IMR-90 (cell line): ENCODE measurements around the gene HTT. TPM values are rescaled to one million over a fixed set of nuclear protein-coding genes. Genes with fewer than 3 reads are reported as not detected.

Experiments used
- ATAC-seq: fragments of 200-7000 bp; cut with Tn5 transposase; 2 replicates; pipeline ENCODE4 v1.9.1; 2020; ENCODE audit warnings: low read depth, mild to moderate bottlenecking, moderate library complexity
- BruUV-seq: library from RNA; stranded (reverse); fragments of 400-500 nt; replicated peaks from 2 replicates; lab custom pipeline; 2021; lab: Mats Ljungman, UMichigan
- CTCF ChIA-PET: fragments of 300-600 bp; formaldehyde crosslinking; extraction: SDS; loops from one replicate; lab custom pipeline; 2021; ENCODE audit warnings: antibody characterized with exemption; lab: Yijun Ruan, JAX
- POLR2A ChIA-PET: fragments of 300-600 bp; sonication (Branson Sonifier 250); formaldehyde crosslinking; loops from one replicate; lab custom pipeline; 2022; ENCODE audit warnings: antibody characterized with exemption; ENCODE audit not compliant: unreplicated experiment; lab: Charles Lee
- DNase-seq: peaks from one replicate; pipeline ENCODE4 v3.0.0; 2013
- H2AFZ ChIP-seq: replicated peaks from 2 replicates; pipeline ENCODE3; 2013; ENCODE audit warnings: low read length, mild to moderate bottlenecking; ENCODE audit not compliant: poor library complexity
- H2AK5ac ChIP-seq: 2 replicates; pipeline ENCODE4 v1.6.1; 2013; ENCODE audit warnings: low read depth, low read length, inconsistent platforms
- H2AK9ac ChIP-seq: replicated peaks from 2 replicates; pipeline ENCODE3; 2013; ENCODE audit warnings: mild to moderate bottlenecking, low read depth, low read length, moderate library complexity; ENCODE audit not compliant: poor library complexity
- H2BK120ac ChIP-seq: 2 replicates; pipeline ENCODE4 v1.6.1; 2013; ENCODE audit warnings: low read depth, low read length, inconsistent platforms
- H2BK15ac ChIP-seq: 3 replicates; pipeline ENCODE4 v1.6.1; 2013; ENCODE audit warnings: low read depth, low read length, inconsistent platforms
- H2BK20ac ChIP-seq: 2 replicates; pipeline ENCODE4 v1.6.1; 2013; ENCODE audit warnings: low read depth, mild to moderate bottlenecking, inconsistent platforms, low read length, moderate library complexity
- H2BK5ac ChIP-seq: 2 replicates; pipeline ENCODE4 v1.6.1; 2013; ENCODE audit warnings: mild to moderate bottlenecking, low read depth, low read length, inconsistent platforms; ENCODE audit not compliant: poor library complexity, severe bottlenecking
- H3K14ac ChIP-seq: replicated peaks from 2 replicates; pipeline ENCODE4 v1.6.1; 2013; ENCODE audit warnings: low read depth, low read length, inconsistent platforms
- H3K18ac ChIP-seq: 2 replicates; pipeline ENCODE4 v1.6.1; 2013; ENCODE audit warnings: low read depth, low read length, control low read depth
- H3K23ac ChIP-seq: 2 replicates; pipeline ENCODE4 v1.6.1; 2013; ENCODE audit warnings: low read depth, low read length, inconsistent platforms
- H3K27ac ChIP-seq: 2 replicates; pipeline ENCODE4 v1.5.1; 2013; ENCODE audit warnings: mild to moderate bottlenecking, control low read depth, low read length; ENCODE audit not compliant: insufficient read depth
- H3K27me3 ChIP-seq: 2 replicates; pipeline ENCODE4 v1.6.1; 2013; ENCODE audit warnings: low read length; ENCODE audit not compliant: control insufficient read depth, insufficient read depth
- H3K36me3 ChIP-seq: 2 replicates; pipeline ENCODE4 v1.6.1; 2013; ENCODE audit warnings: low read length, mixed read lengths; ENCODE audit not compliant: control insufficient read depth, insufficient read depth
- H3K4ac ChIP-seq: 2 replicates; pipeline ENCODE4 v1.6.1; 2013; ENCODE audit warnings: low read depth, low read length, inconsistent platforms
- H3K4me1 ChIP-seq: 2 replicates; pipeline ENCODE4 v1.6.1; 2013; ENCODE audit warnings: low read length, mixed read lengths; ENCODE audit not compliant: control insufficient read depth, insufficient read depth
- H3K4me2 ChIP-seq: 2 replicates; pipeline ENCODE4 v1.6.1; 2013; ENCODE audit warnings: low read depth, mild to moderate bottlenecking, control low read depth, low read length, moderate library complexity
- H3K4me3 ChIP-seq: 2 replicates; pipeline ENCODE4 v1.5.1; 2013; ENCODE audit warnings: low read depth, mild to moderate bottlenecking, control low read depth, low read length, moderate library complexity; ENCODE audit not compliant: insufficient read depth
- H3K56ac ChIP-seq: 2 replicates; pipeline ENCODE4 v1.6.1; 2013; ENCODE audit warnings: low read length, inconsistent platforms; ENCODE audit not compliant: insufficient read depth; ENCODE audit errors: extremely low read depth
- H3K79me1 ChIP-seq, 2 experiments: 2 replicates each; pipeline ENCODE4 v1.6.1; 2013; ENCODE audit warnings: low read length in 2 of 2, inconsistent platforms in 1 of 2, low read depth in 1 of 2
- H3K9ac ChIP-seq: 2 replicates; pipeline ENCODE4 v1.6.1; 2013; ENCODE audit warnings: low read depth, low read length, control low read depth
- H3K9me1 ChIP-seq: 2 replicates; pipeline ENCODE4 v1.6.1; 2013; ENCODE audit warnings: low read length, inconsistent platforms; ENCODE audit not compliant: insufficient read depth
- H3K9me3 ChIP-seq: 2 replicates; pipeline ENCODE4 v1.6.1; 2013; ENCODE audit warnings: low read length; ENCODE audit not compliant: control insufficient read depth, insufficient read depth
- H4K20me1 ChIP-seq: 2 replicates; pipeline ENCODE4 v1.6.1; 2013; ENCODE audit warnings: low read length, inconsistent platforms; ENCODE audit not compliant: insufficient read depth
- H4K5ac ChIP-seq: 2 replicates; pipeline ENCODE4 v1.6.1; 2013; ENCODE audit warnings: mild to moderate bottlenecking, low read depth, low read length, control low read depth
- H4K8ac ChIP-seq, 2 experiments: 2 replicates each; pipeline ENCODE4 v1.6.1; 2013; ENCODE audit warnings: low read depth in 2 of 2, low read length in 2 of 2, control low read depth in 1 of 2, inconsistent platforms in 1 of 2
- H4K91ac ChIP-seq: 2 replicates; pipeline ENCODE4 v1.6.1; 2013; ENCODE audit warnings: low read depth, low read length, inconsistent platforms; ENCODE audit not compliant: insufficient read depth
- CEBPB ChIP-seq: IDR thresholded peaks from 2 replicates; pipeline ENCODE4 v1.6.1; 2012; ENCODE audit warnings: low read depth, low read length, improper control_type of control experiment
- MAZ ChIP-seq: IDR thresholded peaks from 2 replicates; pipeline ENCODE4 v1.6.1; 2012; ENCODE audit warnings: low read depth, mild to moderate bottlenecking, low read length, improper control_type of control experiment, moderate library complexity, borderline replicate concordance
- MXI1 ChIP-seq: IDR thresholded peaks from 2 replicates; pipeline ENCODE4 v1.6.1; 2012; ENCODE audit warnings: low read depth, mild to moderate bottlenecking, low read length, moderate library complexity, borderline replicate concordance
- NFE2L2 ChIP-seq: fragments of 150-350 bp; IDR thresholded peaks from 2 replicates; pipeline ENCODE4 v1.6.1; 2016; ENCODE audit warnings: low read depth, mild to moderate bottlenecking, low read length
- RAD21 ChIP-seq: IDR thresholded peaks from 2 replicates; pipeline ENCODE4 v1.6.1; 2012; ENCODE audit warnings: low read length, improper control_type of control experiment
- WGBS, 2 experiments: methylation state at CpG; one replicate each; pipeline versions ENCODE4 v1.1.5 to v1.1.7; 2013; ENCODE audit warnings: missing lambda C conversion rate in 2 of 2; ENCODE audit not compliant: insufficient read length in 1 of 2; ENCODE audit errors: extremely low coverage in 2 of 2; 5-methylcytosine and 5-hydroxymethylcytosine counted together
- dilution Hi-C: fragments of 300-500 bp; cut with HindIII; formaldehyde crosslinking; loops from one replicate; pipeline ENCODE4 v1.14.3; 2018; ENCODE audit warnings: low sequenced_read_pairs; ENCODE audit not compliant: unreplicated experiment
- in situ Hi-C: fragments of 300-500 bp; cut with MboI; formaldehyde crosslinking; loops from 3 replicates; pipeline ENCODE4 v1.14.3; 2019; ENCODE audit warnings: low sequenced_read_pairs, inconsistent platforms, mixed read lengths
- intact Hi-C: fragments of 100-400 bp; cut with micrococcal nuclease; formaldehyde crosslinking; loops from 2 replicates; pipeline ENCODE4 v1.10.0; 2022
- polyA plus RNA-seq, 3 experiments: library from polyadenylated mRNA; depleted of rRNA; stranded (reverse); fragments of >200 nt; gene quantifications; 2 replicates each; pipeline ENCODE4 v1.2.3, GENCODE V29; 2012; ENCODE audit warnings: low replicate concordance in 1 of 3
- total RNA-seq: library from RNA; depleted of rRNA; stranded (reverse); fragments of >200 nt; gene quantifications from 2 replicates; pipeline ENCODE4 v1.2.3, GENCODE V29; 2012

The HTT gene
- total and polyA plus RNA-seq, 2 of the 4 experiments (the other 2 are of a cell fraction): 11.6 to 14.3 TPM

- H3K23ac ChIP-seq: no peak overlapping the region
- no peak overlapping the region for H4K5ac ChIP-seq
- no peak for TF ChIP-seq NFE2L2
- no peak for TF ChIP-seq MAZ
- no peak for TF ChIP-seq RAD21
- no peak for TF ChIP-seq MXI1
- TF ChIP-seq CEBPB: no peak
- H2BK120ac ChIP-seq: no peak overlapping the region
- no peak for ATAC-seq
- H3K79me1 ChIP-seq: peaks cover 0 to 9% of the 10 kb centered on the region in 2 experiments; a peak in 1 of 4 replicates
- no TSS peak for BruUV-seq
- intact Hi-C loops (no loop called here), in situ Hi-C loops (no loop called here), dilution Hi-C loops (no loop called here)
- peaks cover 3% of the 10 kb centered on the region for H3K4me1 ChIP-seq
- H2AK9ac ChIP-seq: no peak overlapping the region
- H2BK15ac ChIP-seq: no peak overlapping the region
- H3K4ac ChIP-seq: no peak overlapping the region
- H3K56ac ChIP-seq: no peak overlapping the region
- DNase-seq: no peak
- H3K27ac ChIP-seq: no peak overlapping the region
- H3K9ac ChIP-seq: no peak overlapping the region
- no peak overlapping the region for H3K14ac ChIP-seq
- H3K4me2 ChIP-seq: no peak overlapping the region
- H2AFZ ChIP-seq: no peak overlapping the region
- no peak overlapping the region for H2BK5ac ChIP-seq
- no peaks in the 10 kb centered on the region for H3K27me3 ChIP-seq
- H4K8ac ChIP-seq: no peak overlapping the region
- H3K9me1 ChIP-seq: peaks cover 8% of the 10 kb centered on the region
- H3K18ac ChIP-seq: no peak overlapping the region
- H4K20me1 ChIP-seq: peaks cover 3% of the 10 kb centered on the region; the same call in 1 of the 2 replicates
- ChIA-PET CTCF (no interaction called here), POLR2A (no interaction called here)
- no peak overlapping the region for H2BK20ac ChIP-seq
- no peak overlapping the region for H2AK5ac ChIP-seq
- H3K9me3 ChIP-seq: no peaks in the 10 kb centered on the region
- no CpG with 5 or more reads among the region's 9 CpGs for whole genome bisulfite sequencing, 2 experiments
- H3K4me3 ChIP-seq: no peak overlapping the region
- H4K91ac ChIP-seq: no peak overlapping the region
- peaks cover 63% of the 10 kb centered on the region for H3K36me3 ChIP-seq
Measured at GRCh38 chr4:3226467-3226866, 152.0 kb downstream of the HTT start.
